Suppressor macrophage treated with lipopolysaccharide for 1 hour (primary cell): Measurements from ENCODE around the gene KCNK4.

Experiments used
- DNase-seq, 3 donors: peaks; one replicate each; pipeline ENCODE4 v3.0.0-alpha.2; 2020 to 2022

The KCNK4 gene

DNA sequence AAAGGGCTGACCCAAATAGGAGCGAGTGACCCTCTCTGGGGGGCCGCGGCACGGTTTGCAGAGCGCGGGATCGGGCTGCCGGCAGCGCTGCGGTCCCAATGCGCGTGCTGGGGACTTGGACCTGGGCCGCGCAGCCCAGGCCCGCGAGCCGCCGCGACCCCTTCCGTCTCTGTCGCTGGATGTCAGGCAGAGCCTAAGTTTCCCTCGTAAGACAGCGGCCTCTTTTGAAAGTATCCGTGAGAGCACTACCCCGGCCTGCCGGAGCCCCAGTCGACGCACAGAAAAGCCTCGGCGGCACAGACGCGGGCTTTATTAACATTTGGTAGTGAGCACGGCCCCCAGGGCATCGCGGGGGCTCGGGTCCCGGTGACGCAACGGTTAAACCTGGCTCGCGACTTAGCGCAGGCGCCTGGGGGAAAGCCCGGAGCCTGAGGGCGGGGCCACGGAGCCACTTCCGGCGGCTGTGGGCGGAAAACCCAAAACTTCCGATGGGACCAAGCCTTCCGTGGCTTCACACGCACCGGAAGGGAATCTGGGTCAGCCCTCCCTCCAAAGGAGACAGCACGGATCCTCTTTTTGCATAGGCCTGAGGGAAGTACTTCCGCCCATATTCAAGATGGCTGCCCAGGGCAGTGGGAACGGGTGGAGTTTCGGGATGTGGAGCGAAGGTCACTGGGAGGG, 21.4 kb upstream of the KCNK4 start:
- peak; percentile 98 to 100 (median 99) for DNase-seq

GRCh38 chr11:64275031-64275800, 15.9 kb upstream of the KCNK4 start:
- DNase-seq, result no peak

DNA sequence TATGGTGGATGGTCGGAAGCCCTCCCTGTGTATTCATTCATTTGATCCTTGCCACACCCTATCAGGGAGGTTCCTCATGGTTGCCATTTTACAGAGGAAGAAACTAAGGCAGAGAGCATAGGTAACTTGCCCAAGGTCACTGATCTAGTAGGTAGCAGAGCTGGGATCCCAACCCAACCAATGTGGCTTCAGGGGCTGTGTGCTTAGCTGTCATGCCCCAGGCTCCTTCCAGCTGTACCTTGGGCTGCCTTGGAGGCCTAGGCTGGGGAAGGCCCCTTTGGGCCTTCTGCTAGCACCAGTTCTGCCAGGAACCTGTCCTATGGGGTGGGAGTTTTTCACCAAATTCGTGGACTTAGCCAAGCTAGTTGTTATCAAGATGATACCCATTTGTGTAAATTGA, 15.3 kb upstream of the KCNK4 start:
- no peak for DNase-seq

DNA sequence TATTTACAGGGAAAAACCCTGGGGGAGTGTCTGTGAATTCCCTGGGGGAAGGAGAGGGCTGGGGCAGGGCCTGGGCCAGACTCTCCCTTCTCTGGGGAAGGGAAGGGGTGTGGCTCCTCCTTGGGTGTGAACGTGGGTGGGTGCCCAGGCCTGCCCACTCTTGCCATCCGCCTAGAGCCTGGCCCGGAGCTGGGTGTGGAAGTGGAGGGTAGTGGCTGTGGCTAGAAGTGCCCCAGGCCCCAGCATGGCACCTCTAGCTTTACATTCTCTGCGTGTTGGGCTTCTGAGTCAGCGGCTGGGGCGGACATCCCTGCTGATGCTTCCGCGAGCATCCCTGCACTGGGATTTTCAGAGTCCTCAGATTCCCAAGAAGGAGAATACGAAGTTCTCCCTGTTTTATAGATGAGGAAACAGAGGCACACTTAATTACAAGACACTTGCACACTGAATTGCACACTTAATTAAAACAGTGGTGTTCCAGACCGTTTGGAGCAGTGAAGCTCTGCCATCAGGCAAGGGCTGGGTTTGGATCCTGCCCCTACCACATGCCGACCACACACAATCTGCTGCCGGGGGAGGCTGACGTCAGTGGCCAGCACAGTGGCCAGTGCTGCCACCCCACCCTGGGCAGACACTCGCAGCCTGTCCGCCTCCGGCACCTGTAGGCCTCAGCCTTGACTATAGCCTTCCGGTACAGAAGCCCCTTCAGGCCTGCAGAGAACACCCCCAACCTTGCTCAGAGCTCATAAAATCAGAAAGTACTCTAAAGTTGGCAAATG, 14.3 kb upstream of the KCNK4 start:
- peak in 2 of 3 donors; percentile 39 to 73 for DNase-seq

GRCh38 chr11:64278576-64279190, 12.4 kb upstream of the KCNK4 start:
- DNase-seq, result no peak

GRCh38 chr11:64281957-64282770, 8.9 kb upstream of the KCNK4 start:
- DNase-seq, result no peak

- DNase-seq, result no peak
Observed at GRCh38 chr11:64283092-64283491, 8.0 kb upstream of the KCNK4 start.

- peak; percentile 93 to 98 (median 96) for DNase-seq
Observed at GRCh38 chr11:64284048-64284961, 6.8 kb upstream of the KCNK4 start, which contains the start of gene BAD. BAD (minus strand) TSS chr11:64284665; CDS start chr11:64284368, 297 bp downstream.

- DNase-seq, result peak; percentile 87 to 96 (median 90)
Observed at GRCh38 chr11:64284962-64285884, 5.9 kb upstream of the KCNK4 start, which contains the start of gene GPR137. GPR137 (plus strand) TSS chr11:64285848; CDS start chr11:64286525, 677 bp downstream.

- no peak for DNase-seq
Observed at GRCh38 chr11:64285885-64286800, 5.0 kb upstream of the KCNK4 start.

GRCh38 chr11:64286801-64287159, 4.3 kb upstream of the KCNK4 start:
- no peak for DNase-seq

DNA sequence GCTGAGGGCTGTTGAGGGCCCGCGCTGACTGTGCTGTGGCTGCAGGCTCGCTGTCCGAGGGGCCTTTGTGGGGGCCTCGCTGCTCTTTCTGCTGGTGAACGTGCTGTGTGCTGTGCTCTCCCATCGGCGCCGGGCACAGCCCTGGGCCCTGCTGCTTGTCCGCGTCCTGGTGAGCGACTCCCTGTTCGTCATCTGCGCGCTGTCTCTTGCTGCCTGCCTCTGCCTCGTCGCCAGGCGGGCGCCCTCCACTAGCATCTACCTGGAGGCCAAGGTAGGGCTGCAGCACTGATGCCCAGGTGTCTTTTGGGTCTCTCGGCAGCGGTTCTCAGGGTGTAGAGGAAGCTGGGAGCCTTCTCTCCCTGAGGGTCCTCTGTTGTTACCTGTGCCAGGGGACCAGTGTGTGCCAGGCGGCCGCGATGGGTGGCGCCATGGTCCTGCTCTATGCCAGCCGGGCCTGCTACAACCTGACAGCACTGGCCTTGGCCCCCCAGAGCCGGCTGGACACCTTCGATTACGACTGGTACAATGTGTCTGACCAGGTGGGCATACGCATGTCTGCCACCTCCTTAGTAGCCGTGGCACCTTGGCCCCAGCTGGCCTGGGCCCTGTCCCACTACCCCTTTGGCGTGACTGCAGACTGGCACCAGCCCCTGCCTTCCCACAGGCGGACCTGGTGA, 3.3 kb upstream of the KCNK4 start:
- DNase-seq, result no peak

GRCh38 chr11:64288353-64288750, 2.8 kb upstream of the KCNK4 start:
- DNase-seq, result no peak

GRCh38 chr11:64289002-64289564, 2.0 kb upstream of the KCNK4 start:
- DNase-seq, result no peak

- peak; percentile 52 to 57 (median 52) for DNase-seq
Observed at GRCh38 chr11:64290352-64291261, 495 bp upstream of the KCNK4 start.

DNA sequence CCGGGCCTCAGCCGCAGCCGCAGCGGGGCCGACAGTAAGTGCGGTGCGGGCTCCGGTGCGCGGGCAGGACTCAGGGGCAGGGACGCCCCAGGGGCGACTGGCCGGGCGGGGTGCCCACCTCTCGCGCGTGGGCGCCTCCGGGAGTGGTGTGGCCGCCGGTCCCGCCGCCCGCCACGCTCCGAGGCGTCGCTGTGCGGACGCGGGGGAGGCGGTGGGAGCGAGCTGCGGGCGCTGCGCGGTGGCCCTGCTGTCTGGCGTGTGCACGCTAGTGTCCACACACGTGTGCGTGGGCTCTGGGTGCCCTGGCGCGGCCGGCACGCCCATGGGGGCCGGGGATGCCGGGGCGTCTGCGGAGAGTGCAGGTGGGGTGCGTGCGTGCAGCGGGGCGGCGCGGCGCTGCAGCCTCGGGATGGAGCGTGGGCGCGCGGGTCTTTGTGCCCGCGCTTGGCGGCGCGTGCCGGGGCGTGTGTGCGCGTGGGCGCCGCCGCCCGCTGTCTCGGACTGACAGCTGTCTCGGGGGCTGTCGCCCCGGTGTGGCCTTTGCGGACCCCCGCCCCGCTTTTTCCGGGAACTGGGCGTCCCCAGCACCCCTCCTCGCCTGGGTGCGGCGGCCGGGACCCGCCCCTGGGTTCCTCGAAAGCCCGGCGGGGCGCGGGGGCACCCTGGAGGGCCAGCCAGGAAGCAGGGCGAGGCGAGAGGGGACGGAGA, 804 bp downstream of the KCNK4 start:
- DNase-seq, result no peak
